Placental pericyte (primary cell): ENCODE measurements around the gene TLK1. TPM values are rescaled to one million over a fixed set of nuclear protein-coding genes. Genes with fewer than 3 reads are reported as not detected.

Experiments
- total RNA-seq: library from RNA; depleted of rRNA; stranded (reverse); fragments of >200 nt; gene quantifications from 2 replicates; pipeline ENCODE4 v1.2.3, GENCODE V29; 2012

The TLK1 gene
- 11.9 and 17.9 TPM in 2 replicates for total RNA-seq

GRCh38 chr2:171160119-171160955 is at the start of gene TLK1:
TLK1 (minus strand) TSS chr2:171160893; CDS start chr2:171160428, 465 bp downstream.

Other genes with a start within 250 kb of the TLK1 start
- gene GORASP2, start 231.6 kb downstream of the TLK1 start, total RNA-seq: 86.6 and 105 TPM in 2 replicates